GM12878 (cell line): Measurements from ENCODE around the gene ATIC. TPM values are rescaled to one million over a fixed set of nuclear protein-coding genes. Genes with fewer than 3 reads are reported as not detected.

Experiments
- BMI1 ChIP-seq: fragments of 450-650 bp; IDR thresholded peaks from 2 replicates; pipeline ENCODE4 v1.6.1; 2016; ENCODE audit warnings: mild to moderate bottlenecking, moderate library complexity, borderline replicate concordance
- CHD1 ChIP-seq: IDR thresholded peaks from 2 replicates; pipeline ENCODE4 v1.6.1; 2012; ENCODE audit warnings: low read depth, low read length, improper control_type of control experiment
- CHD2 ChIP-seq: IDR thresholded peaks from 2 replicates; pipeline ENCODE4 v1.6.1; 2011; ENCODE audit warnings: low read depth, low read length, improper control_type of control experiment, borderline replicate concordance
- CREM ChIP-seq: IDR thresholded peaks from 2 replicates; pipeline ENCODE4 v1.6.1; 2014; ENCODE audit warnings: antibody characterized with exemption, low read depth
- ELK1 ChIP-seq: IDR thresholded peaks from 2 replicates; pipeline ENCODE4 v1.6.1; 2012; ENCODE audit warnings: low read depth, low read length, improper control_type of control experiment
- EZH2 ChIP-seq: IDR thresholded peaks from 2 replicates; pipeline ENCODE4 v1.6.1; 2012; ENCODE audit warnings: low read depth, mild to moderate bottlenecking, control low read depth, inconsistent platforms, low read length, borderline replicate concordance; ENCODE audit not compliant: control insufficient read depth
- HSF1 ChIP-seq: fragments of 150-350 bp; IDR thresholded peaks from 2 replicates; pipeline ENCODE4 v1.6.1; 2014; ENCODE audit warnings: mild to moderate bottlenecking, low read depth, low read length
- JUNB ChIP-seq: IDR thresholded peaks from 2 replicates; pipeline ENCODE4 v1.6.1; 2016; ENCODE audit warnings: antibody characterized with exemption, mild to moderate bottlenecking
- MXI1 ChIP-seq: fragments of 150-350 bp; IDR thresholded peaks from 2 replicates; pipeline ENCODE4 v1.6.1; 2011; ENCODE audit warnings: low read depth, mild to moderate bottlenecking, inconsistent platforms, low read length, improper control_type of control experiment
- PRDM15 ChIP-seq: fragments of 450-650 bp; formaldehyde crosslinking; IDR thresholded peaks from 2 replicates; pipeline ENCODE4 v1.4.0; 2020; ENCODE audit warnings: mild to moderate bottlenecking, moderate library complexity
- RAD21 ChIP-seq: IDR thresholded peaks from 2 replicates; pipeline ENCODE4 v1.6.1; 2011; ENCODE audit warnings: mild to moderate bottlenecking, low read depth, low read length, moderate library complexity; ENCODE audit not compliant: insufficient read depth
- TCF12 ChIP-seq: IDR thresholded peaks from 2 replicates; pipeline ENCODE4 v1.6.1; 2011; ENCODE audit warnings: low read depth, mild to moderate bottlenecking, low read length
- USF1 ChIP-seq: IDR thresholded peaks from 2 replicates; pipeline ENCODE4 v1.6.1; 2011; ENCODE audit warnings: borderline replicate concordance, low read depth, mild to moderate bottlenecking, moderate library complexity, mixed read lengths, low read length; ENCODE audit not compliant: insufficient read depth; ENCODE audit errors: extremely low read length
- WRNIP1 ChIP-seq: IDR thresholded peaks from 2 replicates; pipeline ENCODE4 v1.6.1; 2011; ENCODE audit warnings: low read depth, low read length, improper control_type of control experiment, borderline replicate concordance
- ZNF207 ChIP-seq: fragments of 450-650 bp; IDR thresholded peaks from 2 replicates; pipeline ENCODE4 v1.6.1; 2014; ENCODE audit warnings: antibody characterized with exemption, mild to moderate bottlenecking, borderline replicate concordance
- ZNF384 ChIP-seq: IDR thresholded peaks from 2 replicates; pipeline ENCODE4 v1.6.1; 2012; ENCODE audit warnings: low read depth, mild to moderate bottlenecking, low read length, improper control_type of control experiment, borderline replicate concordance
- ZNF592 ChIP-seq: fragments of 450-650 bp; IDR thresholded peaks from 2 replicates; pipeline ENCODE4 v1.6.1; 2017; ENCODE audit warnings: mild to moderate bottlenecking, moderate library complexity
- polyA plus RNA-seq, 11 experiments: library from polyadenylated mRNA; depleted of rRNA in 4 of 11; unstranded in 6 of 11; stranded (reverse) in 5 of 11; fragments of >200 nt; fragmentation: Nextera tagmentation in 4 of 11; fragmentation: Illumina TruSeq in 1 of 11; extraction: Ambion mirVana in 4 of 11; extraction: Trizol in 1 of 11; gene quantifications; 1 replicate in 1 of 11; 2 replicates in 10 of 11; pipeline versions ENCODE4 v1.2.1 to v1.2.3, GENCODE V29; 2011 to 2016; ENCODE audit warnings: inconsistent platforms in 2 of 11, missing spikeins in 2 of 11, low read depth in 1 of 11
- total RNA-seq, 4 experiments: library from RNA; depleted of rRNA in 3 of 4; stranded (reverse); fragments of >200 nt in 3 of 4; fragmentation: Illumina TruSeq in 1 of 4; extraction: Trizol in 1 of 4; gene quantifications; 2 replicates each; pipeline versions ENCODE4 v1.2.1 to v1.2.3, GENCODE V29; 2013 to 2021

Gene ATIC
- total and polyA plus RNA-seq, 10 of the 15 experiments (the other 5 are each of a cell fraction or from before 2014, with no cell fraction given), result 45.1 to 518 (median 306) TPM

- TF ChIP-seq PRDM15 (no peak), CHD2 (no peak), TCF12 (no peak), BMI1 (no peak), EZH2 (no peak), ZNF384 (peak; percentile 98), HSF1 (no peak), CHD1 (no peak), RAD21 (peak; percentile 81), ZNF207 (no peak), WRNIP1 (no peak), CREM (no peak), JUNB (no peak), MXI1 (no peak), ELK1 (no peak), ZNF592 (no peak), USF1 (no peak)
Measured at GRCh38 chr2:215269397-215270117, 42.3 kb upstream of the ATIC start (continued).
